ENCODE results near the gene THSD7A.

DNA sequence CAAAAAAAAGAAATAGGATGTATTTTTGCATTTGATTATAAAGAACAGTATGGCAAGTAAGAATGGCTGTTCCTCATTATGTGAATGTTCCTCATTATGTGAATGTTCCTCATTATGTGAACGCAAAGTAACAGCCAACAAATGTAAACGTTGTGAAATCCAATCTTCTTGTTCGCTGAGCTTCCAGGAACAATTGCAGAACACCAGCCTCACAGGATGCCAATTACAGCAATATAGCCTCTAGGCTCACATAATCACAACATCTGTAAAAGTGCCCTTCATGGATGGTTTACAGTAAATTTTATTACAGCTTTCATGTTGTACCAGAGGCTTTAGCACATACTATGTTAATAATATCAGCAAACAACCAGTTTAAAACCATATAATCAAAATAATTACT is 71.6 kb downstream of the THSD7A start:
- TF ChIP-seq EZH2 (IDR thresholded peaks at IDR 0.05; ENCODE audit: borderline replicate concordance, insufficient read depth, low read length, poor library complexity, severe bottlenecking) (no peak), MXI1 (conservative IDR thresholded peaks at IDR 0.05; ENCODE audit: poor library complexity, severe bottlenecking) (no peak), POLR2AphosphoS5 (IDR thresholded peaks at IDR 0.05) (peak; percentile 41), TAF1 (IDR thresholded peaks at IDR 0.05; ENCODE audit: low read depth) (no peak), EP300 (conservative IDR thresholded peaks at IDR 0.05; ENCODE audit: poor library complexity, severe bottlenecking) (no peak)
- TF ChIP-seq, protein P1, sequence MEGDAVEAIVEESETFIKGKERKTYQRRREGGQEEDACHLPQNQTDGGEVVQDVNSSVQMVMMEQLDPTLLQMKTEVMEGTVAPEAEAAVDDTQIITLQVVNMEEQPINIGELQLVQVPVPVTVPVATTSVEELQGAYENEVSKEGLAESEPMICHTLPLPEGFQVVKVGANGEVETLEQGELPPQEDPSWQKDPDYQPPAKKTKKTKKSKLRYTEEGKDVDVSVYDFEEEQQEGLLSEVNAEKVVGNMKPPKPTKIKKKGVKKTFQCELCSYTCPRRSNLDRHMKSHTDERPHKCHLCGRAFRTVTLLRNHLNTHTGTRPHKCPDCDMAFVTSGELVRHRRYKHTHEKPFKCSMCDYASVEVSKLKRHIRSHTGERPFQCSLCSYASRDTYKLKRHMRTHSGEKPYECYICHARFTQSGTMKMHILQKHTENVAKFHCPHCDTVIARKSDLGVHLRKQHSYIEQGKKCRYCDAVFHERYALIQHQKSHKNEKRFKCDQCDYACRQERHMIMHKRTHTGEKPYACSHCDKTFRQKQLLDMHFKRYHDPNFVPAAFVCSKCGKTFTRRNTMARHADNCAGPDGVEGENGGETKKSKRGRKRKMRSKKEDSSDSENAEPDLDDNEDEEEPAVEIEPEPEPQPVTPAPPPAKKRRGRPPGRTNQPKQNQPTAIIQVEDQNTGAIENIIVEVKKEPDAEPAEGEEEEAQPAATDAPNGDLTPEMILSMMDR (IDR thresholded peaks at IDR 0.05; ENCODE audit: poor library complexity, severe bottlenecking), result no peak
- TF ChIP-seq, protein P2, sequence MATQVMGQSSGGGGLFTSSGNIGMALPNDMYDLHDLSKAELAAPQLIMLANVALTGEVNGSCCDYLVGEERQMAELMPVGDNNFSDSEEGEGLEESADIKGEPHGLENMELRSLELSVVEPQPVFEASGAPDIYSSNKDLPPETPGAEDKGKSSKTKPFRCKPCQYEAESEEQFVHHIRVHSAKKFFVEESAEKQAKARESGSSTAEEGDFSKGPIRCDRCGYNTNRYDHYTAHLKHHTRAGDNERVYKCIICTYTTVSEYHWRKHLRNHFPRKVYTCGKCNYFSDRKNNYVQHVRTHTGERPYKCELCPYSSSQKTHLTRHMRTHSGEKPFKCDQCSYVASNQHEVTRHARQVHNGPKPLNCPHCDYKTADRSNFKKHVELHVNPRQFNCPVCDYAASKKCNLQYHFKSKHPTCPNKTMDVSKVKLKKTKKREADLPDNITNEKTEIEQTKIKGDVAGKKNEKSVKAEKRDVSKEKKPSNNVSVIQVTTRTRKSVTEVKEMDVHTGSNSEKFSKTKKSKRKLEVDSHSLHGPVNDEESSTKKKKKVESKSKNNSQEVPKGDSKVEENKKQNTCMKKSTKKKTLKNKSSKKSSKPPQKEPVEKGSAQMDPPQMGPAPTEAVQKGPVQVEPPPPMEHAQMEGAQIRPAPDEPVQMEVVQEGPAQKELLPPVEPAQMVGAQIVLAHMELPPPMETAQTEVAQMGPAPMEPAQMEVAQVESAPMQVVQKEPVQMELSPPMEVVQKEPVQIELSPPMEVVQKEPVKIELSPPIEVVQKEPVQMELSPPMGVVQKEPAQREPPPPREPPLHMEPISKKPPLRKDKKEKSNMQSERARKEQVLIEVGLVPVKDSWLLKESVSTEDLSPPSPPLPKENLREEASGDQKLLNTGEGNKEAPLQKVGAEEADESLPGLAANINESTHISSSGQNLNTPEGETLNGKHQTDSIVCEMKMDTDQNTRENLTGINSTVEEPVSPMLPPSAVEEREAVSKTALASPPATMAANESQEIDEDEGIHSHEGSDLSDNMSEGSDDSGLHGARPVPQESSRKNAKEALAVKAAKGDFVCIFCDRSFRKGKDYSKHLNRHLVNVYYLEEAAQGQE (IDR thresholded peaks at IDR 0.05; ENCODE audit: borderline replicate concordance), result no peak
